ENCODE results near the gene BEAN1.
A peak's percentile ranks its signal among the peaks of the same experiment; 100 is the strongest.
"Not testable (repeated sequence)": the region's sequence is repeated elsewhere in the genome, so short reads cannot be mapped to it uniquely, and the experiment has no call there.

BEAN1 gene

DNA sequence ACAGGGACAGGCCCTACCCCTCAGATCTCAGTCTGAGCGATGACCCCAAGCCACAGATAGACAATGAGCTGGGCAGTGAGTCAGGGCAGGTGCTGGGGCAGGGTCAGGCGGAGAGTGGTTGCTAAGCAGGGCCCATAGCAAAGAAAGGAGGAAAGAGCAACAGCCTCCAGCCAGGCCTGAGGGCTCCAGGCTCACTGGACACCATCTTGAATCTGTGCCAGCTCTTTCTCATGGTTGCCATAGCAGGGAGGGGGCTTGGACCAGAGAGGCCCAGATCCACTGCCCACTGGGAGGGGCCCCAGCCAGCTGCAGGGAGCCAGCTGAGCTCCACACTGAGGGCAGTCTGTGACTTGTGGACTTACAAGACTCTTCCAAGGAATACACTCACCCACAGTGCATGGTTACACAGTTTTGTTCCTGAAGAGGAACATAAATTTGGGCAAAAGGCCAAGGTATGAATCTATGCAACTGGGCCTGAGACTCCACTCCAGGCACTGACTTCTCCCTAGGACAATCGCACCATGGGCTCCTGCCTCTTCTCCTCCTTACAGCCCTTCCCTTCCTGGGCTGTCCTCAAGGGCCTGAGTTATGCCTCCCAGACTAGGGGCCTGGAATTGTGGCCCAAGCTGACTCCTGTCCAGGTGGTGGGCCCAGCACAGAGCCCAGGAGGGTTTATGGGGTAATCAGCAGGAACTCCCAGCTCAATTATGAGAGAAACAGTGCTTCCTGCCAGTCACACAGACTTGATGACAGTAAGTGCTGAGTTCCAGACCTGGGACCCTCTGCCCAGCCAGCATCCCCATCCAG lies 59.9 kb downstream of the BEAN1 start:
- peak; percentile 56 for DNase-seq

- peak; percentile 41 for DNase-seq
Observed at GRCh38 chr16:66487580-66488275, 60.6 kb downstream of the BEAN1 start.

GRCh38 chr16:66488505-66488904 lies 61.4 kb downstream of the BEAN1 start:
- DNase-seq: no peak

GRCh38 chr16:66489385-66489784 lies 62.3 kb downstream of the BEAN1 start:
- DNase-seq: no peak

DNA sequence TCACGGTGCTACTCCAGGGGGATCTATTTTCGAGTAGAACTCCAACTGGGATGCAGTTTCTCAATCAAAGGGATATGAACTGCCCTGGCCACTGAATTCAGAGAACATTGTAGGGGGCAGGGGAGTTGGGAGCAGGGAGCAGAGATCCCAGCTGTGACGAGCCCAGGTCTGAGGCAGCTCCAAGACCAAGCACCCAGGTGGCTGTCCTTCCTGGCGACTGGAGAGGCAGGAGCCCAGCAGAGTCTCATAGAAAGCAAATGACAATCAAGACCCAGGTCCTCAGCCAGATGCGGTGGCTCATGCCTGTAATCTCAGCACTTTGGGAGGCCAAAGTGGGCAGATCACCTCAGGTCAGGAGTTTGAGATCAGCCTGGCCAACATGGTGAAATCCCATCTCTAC lies 62.7 kb downstream of the BEAN1 start:
- DNase-seq: no peak

- no peak for DNase-seq
Observed at GRCh38 chr16:66490774-66491715, 64.0 kb downstream of the BEAN1 start.

GRCh38 chr16:66491716-66492064 lies 64.6 kb downstream of the BEAN1 start:
- DNase-seq: no peak

- DNase-seq: no peak
Observed at GRCh38 chr16:66493490-66494401, 66.7 kb downstream of the BEAN1 start.

DNA sequence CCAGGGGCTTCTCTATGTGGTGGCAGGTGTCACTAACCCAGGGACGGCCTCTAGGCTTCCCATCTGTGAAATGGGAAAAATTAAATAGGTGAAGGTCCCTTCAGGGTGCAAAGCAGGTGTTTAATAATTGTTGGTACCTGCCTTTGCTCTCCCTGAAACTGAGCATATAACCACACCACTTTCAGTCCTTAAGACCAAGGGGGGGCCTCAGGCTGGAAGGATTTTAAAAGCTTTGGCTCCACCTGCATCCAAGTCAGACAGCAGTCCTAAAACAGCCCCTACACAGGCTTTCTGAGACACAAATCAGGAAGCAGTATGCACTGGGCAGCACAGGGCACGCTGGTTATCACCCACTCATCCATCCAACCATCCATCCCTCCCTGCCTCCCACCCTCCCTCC lies 67.8 kb downstream of the BEAN1 start:
- DNase-seq: no peak

GRCh38 chr16:66495440-66495839 lies 68.3 kb downstream of the BEAN1 start:
- DNase-seq: no peak

GRCh38 chr16:66496226-66496625 lies 69.1 kb downstream of the BEAN1 start:
- not testable (repeated sequence) for DNase-seq

DNA sequence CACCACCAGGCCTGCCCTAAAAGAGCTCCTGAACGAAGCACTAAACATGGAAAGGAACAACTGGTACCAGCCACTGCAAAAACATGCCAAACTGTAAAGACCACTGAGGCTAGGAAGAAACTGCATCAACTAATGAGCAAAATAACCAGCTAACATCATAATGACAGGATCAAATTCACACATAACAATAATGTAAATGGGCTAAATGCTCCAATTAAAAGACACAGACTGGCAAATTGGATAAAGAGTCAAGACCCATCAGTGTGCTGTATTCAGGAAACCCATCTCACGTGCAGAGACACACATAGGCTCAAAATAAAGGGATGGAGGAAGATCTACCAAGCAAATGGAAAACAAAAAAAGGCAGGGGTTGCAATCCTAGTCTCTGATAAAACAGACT lies 70.8 kb downstream of the BEAN1 start:
- not testable (repeated sequence) for DNase-seq

GRCh38 chr16:66501563-66501962 lies 74.5 kb downstream of the BEAN1 start:
- DNase-seq: not testable (repeated sequence)

DNA sequence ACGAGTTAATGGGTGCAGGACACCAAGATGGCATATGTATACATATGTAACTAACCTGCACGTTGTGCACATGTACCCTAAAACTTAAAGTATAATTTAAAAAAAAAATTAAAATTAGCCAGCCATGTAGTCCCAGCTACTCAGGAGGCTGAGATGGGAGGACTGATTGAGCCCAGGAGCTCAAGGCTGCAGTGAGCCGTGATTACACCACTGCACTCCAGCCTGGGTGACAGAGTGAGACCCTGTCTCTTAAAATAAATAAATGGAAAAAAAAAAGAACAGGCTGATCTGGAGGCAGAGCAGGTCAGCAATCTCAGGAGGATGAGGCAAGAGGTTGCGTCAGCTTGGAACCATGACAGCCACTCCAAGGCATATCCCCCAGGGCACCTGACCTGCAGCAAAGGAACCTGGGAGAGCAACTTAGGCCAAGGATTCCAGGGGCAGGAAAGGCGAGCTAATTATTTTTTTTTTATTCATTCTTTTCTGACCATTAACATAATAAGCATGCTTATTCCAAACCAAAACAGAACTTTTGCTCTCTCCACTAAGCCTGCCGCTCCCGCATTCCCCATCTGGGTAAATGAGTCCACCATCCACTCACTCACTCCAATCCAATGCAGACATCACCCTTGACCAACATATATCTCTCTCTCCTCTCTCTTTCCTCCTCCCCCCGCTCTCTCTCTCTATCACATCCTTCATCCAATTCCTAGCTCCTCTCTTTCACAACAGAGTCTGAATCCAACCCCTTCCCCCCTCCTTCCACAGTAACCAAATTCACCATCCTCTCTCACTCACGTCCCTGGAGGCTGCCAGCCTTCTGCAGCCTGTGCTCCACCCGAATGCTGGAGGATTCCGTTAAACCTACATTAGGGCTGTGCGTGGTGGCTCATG lies 75.2 kb downstream of the BEAN1 start:
- DNase-seq: no peak

DNA sequence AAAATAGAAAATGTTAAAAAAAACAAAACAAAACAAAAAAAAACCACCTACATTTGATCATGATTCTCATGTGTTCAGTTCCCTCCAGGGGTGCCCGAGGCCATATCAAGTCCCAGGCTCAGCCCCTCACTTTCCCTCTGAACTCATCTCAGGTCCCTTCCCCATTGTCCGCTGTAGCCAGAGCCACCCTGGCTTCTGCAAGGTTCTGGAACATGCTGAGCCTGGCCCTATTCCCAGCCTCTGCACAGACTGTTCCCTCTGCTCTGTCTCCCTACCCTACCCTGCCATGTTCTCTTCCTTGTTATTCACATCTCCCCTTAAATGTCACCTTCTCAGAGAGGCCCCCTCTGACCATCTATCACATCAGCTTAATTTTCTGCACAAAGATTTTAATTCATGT lies 75.9 kb downstream of the BEAN1 start:
- no peak for DNase-seq

- DNase-seq: no peak
Observed at GRCh38 chr16:66503612-66504011, 76.5 kb downstream of the BEAN1 start.

DNA sequence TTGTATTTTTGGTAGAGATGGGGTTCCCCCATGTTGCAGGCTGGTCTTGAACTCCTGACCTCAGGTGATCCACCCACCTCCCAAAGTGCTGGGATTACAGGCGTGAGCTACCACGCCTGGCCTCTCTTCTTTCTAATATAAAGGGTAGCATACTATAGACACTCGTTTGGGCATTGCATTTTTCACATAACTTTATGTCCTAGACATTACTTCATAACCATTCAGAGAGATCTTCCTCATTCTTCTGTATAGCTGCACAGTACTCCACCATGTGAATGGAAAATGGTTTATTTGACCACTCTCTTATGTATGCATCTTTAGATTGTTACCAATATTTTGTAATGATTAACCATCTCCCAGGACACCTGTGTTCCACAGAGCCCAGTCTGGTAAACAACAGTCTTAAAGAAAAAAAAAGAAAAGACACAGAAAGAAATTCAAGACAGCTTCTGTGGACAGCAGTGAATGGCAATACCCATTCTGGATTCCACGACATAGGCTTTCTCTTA lies 80.7 kb downstream of the BEAN1 start:
- no peak for DNase-seq

- no peak for DNase-seq
Observed at GRCh38 chr16:66508248-66508913, 81.3 kb downstream of the BEAN1 start.

- DNase-seq: no peak
Observed at GRCh38 chr16:66508914-66509496, 81.9 kb downstream of the BEAN1 start.

DNA sequence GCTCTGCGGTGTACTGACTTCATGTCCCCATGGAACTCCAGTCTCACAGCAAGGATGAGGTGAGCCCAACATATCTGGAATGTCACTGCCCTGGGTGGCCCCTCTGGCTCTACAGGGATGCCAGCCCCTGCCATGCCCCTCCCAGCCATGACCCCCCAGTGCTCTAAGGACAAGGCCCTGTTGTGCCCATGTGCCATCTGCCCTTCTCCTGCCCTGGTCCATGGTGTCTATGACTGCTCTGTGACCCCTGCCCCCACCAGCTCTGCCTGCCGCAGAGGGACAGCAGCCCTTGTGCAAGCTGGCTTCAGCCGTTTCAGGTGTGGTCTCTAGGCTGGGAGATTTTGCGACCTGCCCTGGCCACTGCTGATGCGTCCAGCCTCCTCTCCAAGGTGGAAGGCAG lies 82.5 kb downstream of the BEAN1 start:
- DNase-seq: no peak
